Measurements from ENCODE around the gene SRSF2.
"Not testable (repeated sequence)": the region's sequence is repeated elsewhere in the genome, so short reads cannot be mapped to it uniquely, and the experiment has no call there.

SRSF2 gene

DNA sequence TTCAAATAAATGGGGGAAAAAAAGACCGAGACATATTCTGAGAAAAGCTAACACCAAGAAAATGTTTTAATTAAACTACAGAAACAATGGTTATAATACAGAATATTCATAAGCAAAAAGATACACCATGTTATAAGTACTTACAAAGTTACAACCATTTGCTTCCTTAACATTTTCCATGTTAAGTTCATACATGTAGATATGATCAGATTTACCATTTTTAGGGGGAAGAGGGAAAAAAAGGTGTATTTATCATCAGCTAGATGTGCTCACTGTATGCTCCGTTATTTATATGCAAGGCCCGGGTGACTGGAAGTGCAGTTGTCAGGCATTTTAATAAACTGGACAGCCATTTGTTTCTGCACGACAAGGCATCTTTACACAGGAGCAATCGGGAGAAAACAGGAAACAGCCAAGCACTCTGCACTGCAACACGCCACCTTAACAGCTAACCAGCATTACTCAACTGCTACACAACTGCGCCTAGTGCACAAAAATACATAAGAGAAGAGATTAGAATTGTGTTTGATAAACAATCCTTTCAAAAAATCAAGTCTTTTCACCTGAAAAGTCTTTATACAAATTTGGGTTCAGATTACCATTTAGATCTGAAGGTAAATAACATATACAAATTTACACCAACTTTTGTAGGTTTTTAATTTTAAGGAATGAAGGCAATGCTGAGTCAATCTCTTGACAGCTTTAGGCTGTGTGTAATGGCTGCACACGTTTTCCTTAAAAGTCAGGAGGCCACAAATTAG is 2.9 kb downstream of the SRSF2 start:
- in situ Hi-C loops (cut with HindIII; ENCODE audit: low sequenced_read_pairs) = no loop called here
- TF ChIP-seq CTCF (IDR thresholded peaks at IDR 0.05; ENCODE audit: low read depth, low read length) = no peak
- peak overlapping the region; percentile 92 for H3K4me3 ChIP-seq (ENCODE audit: low read depth, low read length)
- DNase-seq (ENCODE audit: low read depth, low spot score) = no peak

DNA sequence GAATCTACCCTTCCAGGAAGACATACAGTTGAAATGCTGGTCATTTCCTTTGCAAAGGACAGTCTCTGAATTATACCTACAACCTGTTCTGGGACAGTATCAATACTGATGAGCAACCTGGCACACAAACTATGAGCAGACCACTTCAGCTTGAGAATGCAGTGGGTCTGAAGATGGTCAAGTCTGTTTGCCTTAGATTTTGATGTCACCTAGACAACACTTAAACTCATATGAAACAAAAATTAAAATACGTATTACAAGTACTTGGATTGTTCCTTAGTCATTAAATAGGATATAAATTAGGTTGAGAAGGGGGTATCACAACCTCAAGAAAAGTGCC is 3.5 kb downstream of the SRSF2 start:
- no peak for TF ChIP-seq CTCF (IDR thresholded peaks at IDR 0.05; ENCODE audit: low read depth, low read length)
- no peak for DNase-seq (ENCODE audit: low read depth, low spot score)
- in situ Hi-C loops (cut with HindIII; ENCODE audit: low sequenced_read_pairs) = no loop called here
- H3K4me3 ChIP-seq (ENCODE audit: low read depth, low read length) = no peak overlapping the region

- H3K4me3 ChIP-seq (ENCODE audit: low read depth, low read length) = no peak overlapping the region
- in situ Hi-C loops (cut with HindIII; ENCODE audit: low sequenced_read_pairs) = no loop called here
- no peak for DNase-seq (ENCODE audit: low read depth, low spot score)
- TF ChIP-seq CTCF (IDR thresholded peaks at IDR 0.05; ENCODE audit: low read depth, low read length) = no peak
These were observed 4.2 kb downstream of the SRSF2 start for GRCh38 chr17:76732734-76733617.

GRCh38 chr17:76731800-76732733 is 5.1 kb downstream of the SRSF2 start:
- DNase-seq (ENCODE audit: low read depth, low spot score); H3K4me3 ChIP-seq (ENCODE audit: low read depth, low read length); in situ Hi-C loops (cut with HindIII; ENCODE audit: low sequenced_read_pairs): not testable (repeated sequence)

DNA sequence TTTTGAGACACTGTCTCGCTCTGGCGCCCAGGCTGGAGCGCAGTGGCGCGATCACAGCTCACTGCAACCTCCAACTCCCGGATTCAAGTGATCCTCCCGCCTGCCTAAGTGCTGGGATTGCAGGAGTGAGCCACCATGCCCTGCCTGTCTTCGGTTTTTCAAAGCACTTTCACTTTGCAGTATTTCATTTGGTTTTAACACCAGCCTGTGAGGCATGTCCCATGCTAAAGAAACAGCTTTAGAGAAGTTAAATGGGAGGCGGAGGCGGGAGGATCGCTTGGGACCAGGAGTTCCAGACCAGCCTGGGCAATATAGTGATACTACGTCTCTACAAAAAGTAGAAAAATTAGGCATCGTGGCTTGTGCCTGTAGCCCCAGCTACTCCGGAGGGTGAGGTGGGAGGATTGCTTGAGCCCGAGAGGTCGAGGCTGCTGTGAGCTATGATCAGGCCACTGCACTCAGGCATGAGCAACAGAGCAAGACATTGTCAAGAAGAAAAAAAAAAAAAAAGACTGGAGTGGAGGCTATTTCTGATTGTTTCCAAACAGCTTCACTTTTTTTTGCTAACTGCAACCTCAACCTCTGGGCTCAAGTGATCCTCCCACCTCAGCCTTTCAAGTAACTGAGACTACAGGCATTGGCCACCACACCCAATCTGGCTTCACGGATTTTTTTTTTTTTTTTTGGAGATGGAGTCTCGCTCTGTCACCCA is 9.2 kb downstream of the SRSF2 start:
- in situ Hi-C loops (cut with HindIII; ENCODE audit: low sequenced_read_pairs) = no loop called here
- no peak for TF ChIP-seq CTCF (IDR thresholded peaks at IDR 0.05; ENCODE audit: low read depth, low read length)
- H3K4me3 ChIP-seq (ENCODE audit: low read depth, low read length) = peak overlapping the region; percentile 84
- DNase-seq (ENCODE audit: low read depth, low spot score) = no peak

- TF ChIP-seq CTCF (IDR thresholded peaks at IDR 0.05; ENCODE audit: low read depth, low read length) = peak; percentile 78
- in situ Hi-C loops (cut with HindIII; ENCODE audit: low sequenced_read_pairs) = no loop called here
- DNase-seq (ENCODE audit: low read depth, low spot score) = peak; percentile 74
- peak within 1 kb of the TSS; percentile 84 for H3K4me3 ChIP-seq (ENCODE audit: low read depth, low read length)
These were observed 10.1 kb downstream of the SRSF2 start, which contains the start of gene METTL23 for GRCh38 chr17:76726776-76727718. Gene METTL23, plus strand, starts transcription at chr17:76726839. Its CDS starts 2,872 bp downstream, at chr17:76729711.
